ENCODE data around the gene SMYD3. TPM values are rescaled to one million over a fixed set of nuclear protein-coding genes. Genes with fewer than 3 reads are reported as not detected.

SMYD3 gene
- total RNA-seq, 1 donor from 2014 or later: 29.2 TPM

DNA sequence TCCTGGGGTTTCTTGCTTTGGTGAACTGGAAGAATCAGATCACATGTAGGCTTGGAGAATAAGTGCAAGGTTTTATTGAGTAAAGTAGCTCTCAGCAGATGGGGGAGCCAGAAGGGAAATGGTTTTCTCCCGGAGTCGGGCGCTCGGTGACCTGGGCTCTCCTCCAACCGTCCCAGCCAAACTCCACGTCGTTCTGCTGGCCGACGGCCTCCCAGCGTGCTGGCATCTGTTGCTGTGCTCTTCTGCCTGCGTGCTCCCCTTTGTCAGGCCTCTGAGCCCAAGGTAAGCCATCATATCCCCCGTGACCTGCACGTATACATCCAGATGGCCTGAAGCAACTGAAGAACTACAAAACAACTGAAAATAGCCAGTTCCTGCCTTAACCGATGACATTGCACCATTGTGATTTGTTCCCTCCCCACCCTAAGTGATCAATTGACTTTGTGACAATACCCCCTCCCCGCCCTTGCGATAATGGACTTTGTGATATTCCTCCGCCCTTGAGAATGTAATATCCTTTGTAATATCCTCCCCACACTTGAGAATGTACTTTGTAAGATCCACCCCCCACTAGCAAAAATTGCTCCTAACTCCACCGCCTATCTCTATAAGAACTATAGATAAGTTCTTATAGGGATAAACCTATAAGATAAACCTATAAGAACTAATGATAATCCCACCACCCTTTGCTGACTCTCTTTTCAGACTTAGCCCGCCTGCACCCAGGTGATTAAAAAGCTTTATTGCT, 88.3 kb downstream of the SMYD3 start:
- no peaks in the 10 kb centered on the region for H3K27me3 ChIP-seq (ENCODE audit: control insufficient read depth, insufficient read depth, low read length)
- H3K4me3 ChIP-seq (ENCODE audit: low read depth, low read length): no peak overlapping the region
- no peaks in the 10 kb centered on the region for H3K36me3 ChIP-seq (ENCODE audit: control insufficient read depth, insufficient read depth, low read length)
- TF ChIP-seq, protein P1, sequence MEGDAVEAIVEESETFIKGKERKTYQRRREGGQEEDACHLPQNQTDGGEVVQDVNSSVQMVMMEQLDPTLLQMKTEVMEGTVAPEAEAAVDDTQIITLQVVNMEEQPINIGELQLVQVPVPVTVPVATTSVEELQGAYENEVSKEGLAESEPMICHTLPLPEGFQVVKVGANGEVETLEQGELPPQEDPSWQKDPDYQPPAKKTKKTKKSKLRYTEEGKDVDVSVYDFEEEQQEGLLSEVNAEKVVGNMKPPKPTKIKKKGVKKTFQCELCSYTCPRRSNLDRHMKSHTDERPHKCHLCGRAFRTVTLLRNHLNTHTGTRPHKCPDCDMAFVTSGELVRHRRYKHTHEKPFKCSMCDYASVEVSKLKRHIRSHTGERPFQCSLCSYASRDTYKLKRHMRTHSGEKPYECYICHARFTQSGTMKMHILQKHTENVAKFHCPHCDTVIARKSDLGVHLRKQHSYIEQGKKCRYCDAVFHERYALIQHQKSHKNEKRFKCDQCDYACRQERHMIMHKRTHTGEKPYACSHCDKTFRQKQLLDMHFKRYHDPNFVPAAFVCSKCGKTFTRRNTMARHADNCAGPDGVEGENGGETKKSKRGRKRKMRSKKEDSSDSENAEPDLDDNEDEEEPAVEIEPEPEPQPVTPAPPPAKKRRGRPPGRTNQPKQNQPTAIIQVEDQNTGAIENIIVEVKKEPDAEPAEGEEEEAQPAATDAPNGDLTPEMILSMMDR (IDR thresholded peaks at IDR 0.05; ENCODE audit: insufficient read depth, low read length, poor library complexity, severe bottlenecking): no peak
- DNase-seq (ENCODE audit: low read depth): no peak

DNA sequence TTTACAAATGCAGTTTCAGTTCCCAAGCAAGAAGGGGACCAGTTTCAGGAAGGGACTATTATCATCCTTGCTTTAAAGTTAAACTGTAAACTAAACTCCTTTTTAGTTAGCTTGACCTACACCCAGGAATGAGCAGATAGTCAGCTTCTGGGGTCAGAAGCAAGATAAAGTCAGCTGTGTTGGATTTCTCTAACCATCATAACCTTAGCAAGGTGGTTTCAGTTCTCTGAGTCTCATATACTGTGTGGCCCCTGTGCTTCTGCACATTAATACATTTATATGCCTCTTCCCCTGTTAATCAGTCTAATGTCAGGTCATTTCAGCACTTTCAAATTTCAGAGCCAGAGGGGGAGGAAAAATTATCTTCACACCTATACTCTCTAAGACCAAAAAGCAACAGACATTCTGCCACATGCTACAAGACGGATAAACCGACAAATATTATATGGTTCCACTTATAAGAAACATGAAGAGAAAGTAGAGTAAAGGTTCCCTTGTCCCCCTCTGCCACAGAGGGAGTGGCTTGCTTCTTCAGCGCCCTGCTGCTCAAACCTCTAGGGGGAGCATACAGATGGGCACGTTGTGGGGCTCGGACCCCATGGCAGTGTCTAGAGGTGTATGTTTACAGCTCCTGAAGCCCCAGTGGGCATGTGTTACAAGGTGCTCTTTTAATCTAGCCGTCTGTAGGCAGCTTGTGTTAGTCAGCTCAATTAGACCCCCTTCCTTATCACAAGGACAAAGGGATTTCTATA, 89.1 kb downstream of the SMYD3 start:
- no peaks in the 10 kb centered on the region for H3K27me3 ChIP-seq (ENCODE audit: control insufficient read depth, insufficient read depth, low read length)
- H3K36me3 ChIP-seq (ENCODE audit: control insufficient read depth, insufficient read depth, low read length): no peaks in the 10 kb centered on the region
- TF ChIP-seq, protein P1 (IDR thresholded peaks at IDR 0.05; ENCODE audit: insufficient read depth, low read length, poor library complexity, severe bottlenecking): no peak
- no peak for DNase-seq (ENCODE audit: low read depth)
- no peak overlapping the region for H3K4me3 ChIP-seq (ENCODE audit: low read depth, low read length)

DNA sequence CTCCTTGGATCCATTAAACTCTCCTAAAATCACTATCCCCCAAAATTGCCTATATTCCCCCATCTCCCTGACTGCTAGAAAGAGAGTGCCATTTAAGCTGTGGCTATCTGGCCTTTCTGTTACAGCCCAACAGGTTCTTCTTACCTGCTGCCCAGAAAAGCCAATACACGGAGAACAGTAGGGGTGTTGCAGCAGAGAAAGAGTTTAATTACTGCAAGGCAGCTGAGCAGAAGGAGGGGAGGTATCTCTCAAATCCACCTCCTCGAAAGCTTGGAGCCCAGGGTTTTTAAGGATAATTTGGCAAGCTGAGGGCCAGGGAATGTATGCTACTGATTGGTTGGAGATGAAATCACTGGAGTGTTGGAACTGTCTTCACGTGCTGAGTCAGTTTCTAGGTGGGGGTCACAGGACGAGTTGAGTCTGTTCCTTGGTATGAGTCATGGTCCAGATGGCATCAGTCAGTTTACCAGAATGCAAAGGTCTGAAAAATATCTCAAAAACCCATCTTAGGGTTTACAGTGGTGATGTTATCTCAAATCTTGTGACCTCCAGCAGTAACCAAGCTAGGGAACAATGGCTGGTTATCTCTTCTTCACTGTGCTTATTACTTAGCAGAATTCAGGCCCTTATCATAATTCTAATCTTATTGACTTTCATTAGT, 89.8 kb downstream of the SMYD3 start:
- H3K36me3 ChIP-seq (ENCODE audit: control insufficient read depth, insufficient read depth, low read length): no peaks in the 10 kb centered on the region
- H3K27me3 ChIP-seq (ENCODE audit: control insufficient read depth, insufficient read depth, low read length): no peaks in the 10 kb centered on the region

DNA sequence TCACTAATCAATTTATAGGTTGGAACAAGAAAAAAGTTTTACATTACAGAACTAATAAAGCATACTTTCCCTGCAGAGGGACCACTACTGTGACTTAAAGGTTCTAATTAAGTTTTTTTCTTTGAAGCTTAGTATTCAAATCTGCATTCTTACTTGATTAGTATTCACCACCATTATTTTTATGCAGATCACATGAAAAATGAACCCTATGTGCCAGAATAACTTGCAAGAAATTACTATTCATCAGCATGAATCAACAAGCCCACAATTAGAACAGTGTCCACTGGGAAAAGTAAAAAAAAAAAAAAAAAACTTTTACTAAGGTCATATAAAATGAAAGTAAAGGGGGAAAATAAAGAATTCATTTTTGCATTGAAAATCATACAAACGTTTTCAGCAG, 90.8 kb downstream of the SMYD3 start:
- no peak for DNase-seq (ENCODE audit: low read depth)
- TF ChIP-seq, protein P1 (IDR thresholded peaks at IDR 0.05; ENCODE audit: insufficient read depth, low read length, poor library complexity, severe bottlenecking): no peak
- Histone ChIP-seq H3K27me3 (ENCODE audit: control insufficient read depth, insufficient read depth, low read length) (no peaks in the 10 kb centered on the region), H3K36me3 (ENCODE audit: control insufficient read depth, insufficient read depth, low read length) (no peaks in the 10 kb centered on the region), H3K4me3 (ENCODE audit: low read depth, low read length) (no peak overlapping the region)

More for the DNA sequence above, 89.8 kb downstream of the SMYD3 start:
- no peak overlapping the region for H3K4me3 ChIP-seq (ENCODE audit: low read depth, low read length)
- peak; percentile 16 for DNase-seq (ENCODE audit: low read depth)
- TF ChIP-seq, protein P1 (IDR thresholded peaks at IDR 0.05; ENCODE audit: insufficient read depth, low read length, poor library complexity, severe bottlenecking): no peak

DNA sequence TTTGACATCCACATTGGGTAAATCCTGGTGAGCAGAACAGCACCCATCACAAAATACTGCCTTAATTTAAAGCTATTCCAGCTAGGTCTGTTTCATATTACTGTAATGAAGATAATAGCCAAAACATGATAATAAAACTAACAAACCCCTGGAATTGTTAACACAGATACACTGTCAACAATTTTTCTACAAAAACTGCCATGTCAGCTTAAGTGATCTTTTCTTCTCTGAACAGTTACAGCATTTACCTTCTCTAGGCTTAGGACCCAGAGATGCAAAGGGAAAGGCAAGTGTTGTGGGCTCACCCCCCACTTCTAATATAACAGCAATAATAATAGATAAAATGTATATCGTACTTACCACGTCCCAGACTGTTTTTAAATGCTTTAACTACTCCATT, 92.1 kb downstream of the SMYD3 start:
- no peaks in the 10 kb centered on the region for H3K36me3 ChIP-seq (ENCODE audit: control insufficient read depth, insufficient read depth, low read length)
- TF ChIP-seq, protein P1 (IDR thresholded peaks at IDR 0.05; ENCODE audit: insufficient read depth, low read length, poor library complexity, severe bottlenecking): no peak
- no peaks in the 10 kb centered on the region for H3K27me3 ChIP-seq (ENCODE audit: control insufficient read depth, insufficient read depth, low read length)
- no peak for DNase-seq (ENCODE audit: low read depth)
- H3K4me3 ChIP-seq (ENCODE audit: low read depth, low read length): no peak overlapping the region

Data from kidney epithelial cell (primary cell).